H1 (cell line): ENCODE data around the gene MRPS12. TPM values are rescaled to one million over a fixed set of nuclear protein-coding genes. Genes with fewer than 3 reads are reported as not detected.

Source experiments
- CTCF ChIA-PET: fragments of 300-600 bp; sonication (Branson Sonifier 250); formaldehyde crosslinking; loops from one replicate; lab custom pipeline; 2021; ENCODE audit not compliant: partially characterized antibody; lab: Charles Lee
- POLR2A ChIA-PET: fragments of 300-600 bp; sonication (Branson Sonifier 250); formaldehyde crosslinking; loops from one replicate; lab custom pipeline; 2021; ENCODE audit warnings: inconsistent platforms; ENCODE audit not compliant: partially characterized antibody; lab: Charles Lee
- DNase-seq, 2 experiments: peaks; one replicate each; pipeline versions ENCODE4 v3.0.0 to v3.0.0-alpha.2; 2010 to 2022; ENCODE audit warnings: low spot score in 2 of 2, low read depth in 1 of 2, mixed read lengths in 1 of 2
- FAIRE-seq: peaks from 2 replicates; lab custom pipeline; 2011; peaks lifted over from hg19 to GRCh38; lab: Jason Lieb, UNC
- H2AFZ ChIP-seq: 2 replicates; pipeline ENCODE4 v1.8.1; 2012; ENCODE audit warnings: low read length, inconsistent platforms
- H2AK5ac ChIP-seq: 2 replicates; pipeline ENCODE4 v1.6.1; 2013; ENCODE audit warnings: low read depth, low read length
- H2BK120ac ChIP-seq: replicated peaks from 2 replicates; pipeline ENCODE3; 2013; ENCODE audit warnings: low read depth, low read length, inconsistent platforms
- H2BK12ac ChIP-seq: 2 replicates; pipeline ENCODE4 v1.6.1; 2013; ENCODE audit warnings: low read depth, low read length
- H2BK15ac ChIP-seq: 2 replicates; pipeline ENCODE4 v1.6.1; 2013; ENCODE audit warnings: low read length
- H2BK20ac ChIP-seq: 2 replicates; pipeline ENCODE4 v1.6.1; 2013; ENCODE audit warnings: low read length
- H2BK5ac ChIP-seq: 2 replicates; pipeline ENCODE4 v1.6.1; 2013; ENCODE audit warnings: low read depth, low read length
- H3K14ac ChIP-seq: 2 replicates; pipeline ENCODE4 v1.6.1; 2013; ENCODE audit warnings: inconsistent platforms; ENCODE audit not compliant: insufficient read length
- H3K18ac ChIP-seq: 2 replicates; pipeline ENCODE4 v1.6.1; 2013; ENCODE audit warnings: low read length; ENCODE audit errors: extremely low read depth
- H3K23ac ChIP-seq: 2 replicates; pipeline ENCODE4 v1.6.1; 2013; ENCODE audit warnings: inconsistent platforms; ENCODE audit not compliant: insufficient read length
- H3K23me2 ChIP-seq: 2 replicates; pipeline ENCODE4 v1.6.1; 2013; ENCODE audit warnings: low read depth, low read length
- H3K27ac ChIP-seq: 2 replicates; pipeline ENCODE4 v1.6.1; 2011; ENCODE audit warnings: low read depth, low read length, inconsistent platforms
- H3K27me3 ChIP-seq, 4 experiments: replicated peaks in 1 of 4; 1 replicate in 1 of 4; 2 replicates in 3 of 4; pipeline versions ENCODE4 v1.6.1 to v1.8.1; 2011 to 2013; ENCODE audit warnings: low read length in 3 of 4, mild to moderate bottlenecking in 3 of 4, inconsistent platforms in 2 of 4, mixed read lengths in 2 of 4, moderate library complexity in 1 of 4; ENCODE audit not compliant: control insufficient read depth in 3 of 4, insufficient read depth in 3 of 4; ENCODE audit errors: extremely low read depth in 1 of 4
- H3K36me3 ChIP-seq, 4 experiments: 2 replicates each; pipeline versions ENCODE4 v1.6.1 to v1.8.1; 2011 to 2013; ENCODE audit warnings: mild to moderate bottlenecking in 4 of 4, low read length in 3 of 4, moderate library complexity in 2 of 4, control low read depth in 1 of 4, inconsistent platforms in 1 of 4; ENCODE audit not compliant: insufficient read depth in 4 of 4, control insufficient read depth in 2 of 4
- H3K4ac ChIP-seq: replicated peaks from 2 replicates; pipeline ENCODE3; 2013; ENCODE audit warnings: low read length, low read depth, mixed read lengths, inconsistent platforms; ENCODE audit not compliant: insufficient read length
- H3K4me1 ChIP-seq, 4 experiments: replicated peaks in 1 of 4; 1 replicate in 1 of 4; 2 replicates in 3 of 4; pipeline versions ENCODE4 v1.6.1 to v1.8.1; 2011 to 2013; ENCODE audit warnings: low read length in 3 of 4, inconsistent platforms in 2 of 4, mixed read lengths in 1 of 4; ENCODE audit not compliant: insufficient read depth in 4 of 4, control insufficient read depth in 3 of 4
- H3K4me2 ChIP-seq, 2 experiments: 2 replicates each; pipeline versions ENCODE4 v1.6.1 to v1.8.1; 2011 to 2013; ENCODE audit warnings: low read depth in 2 of 2, low read length in 2 of 2, control low read depth in 1 of 2, inconsistent platforms in 1 of 2, mild to moderate bottlenecking in 1 of 2; ENCODE audit not compliant: insufficient read depth in 1 of 2
- H3K4me3 ChIP-seq, 4 experiments: fragments of 200-600, 300-600 bp in 1 of 4; sonication (generic), shearing (Covaris generic), sonication (Bioruptor Twin) in 1 of 4; 2 replicates each; pipeline versions ENCODE4 v1.5.1 to v1.8.1; 2011 to 2016; ENCODE audit warnings: low read length in 4 of 4, low read depth in 3 of 4, control low read depth in 2 of 4, inconsistent platforms in 2 of 4, mild to moderate bottlenecking in 2 of 4, mixed read lengths in 1 of 4, moderate library complexity in 1 of 4; ENCODE audit not compliant: insufficient read depth in 2 of 4; ENCODE audit errors: extremely low read depth in 1 of 4
- H3K56ac ChIP-seq: replicated peaks from 2 replicates; pipeline ENCODE3; 2013; ENCODE audit warnings: low read depth, mild to moderate bottlenecking, mixed read lengths, low read length, inconsistent platforms; ENCODE audit not compliant: insufficient read length
- H3K79me1 ChIP-seq: 2 replicates; pipeline ENCODE4 v1.6.1; 2013; ENCODE audit warnings: low read depth, low read length, control low read depth
- H3K79me2 ChIP-seq, 2 experiments: 2 replicates each; pipeline versions ENCODE4 v1.6.1 to v1.8.1; 2012 to 2013; ENCODE audit warnings: low read length in 2 of 2, mild to moderate bottlenecking in 2 of 2, inconsistent platforms in 1 of 2; ENCODE audit not compliant: insufficient read depth in 2 of 2, control insufficient read depth in 1 of 2
- H3K9ac ChIP-seq, 4 experiments: replicated peaks in 1 of 4; 1 replicate in 1 of 4; 2 replicates in 3 of 4; pipeline versions ENCODE4 v1.6.1 to v1.8.1; 2011 to 2013; ENCODE audit warnings: low read depth in 3 of 4, low read length in 3 of 4, control low read depth in 2 of 4, mild to moderate bottlenecking in 2 of 4, moderate library complexity in 2 of 4, inconsistent platforms in 1 of 4; ENCODE audit errors: extremely low read depth in 1 of 4
- H3K9me3 ChIP-seq, 2 experiments: 2 replicates each; pipeline versions ENCODE4 v1.6.1 to v1.8.1; 2012 to 2013; ENCODE audit warnings: mild to moderate bottlenecking in 2 of 2, moderate library complexity in 2 of 2, control low read depth in 1 of 2, inconsistent platforms in 1 of 2, low read depth in 1 of 2, low read length in 1 of 2, mixed read lengths in 1 of 2; ENCODE audit not compliant: insufficient read depth in 2 of 2
- H4K20me1 ChIP-seq, 2 experiments: replicated peaks in 1 of 2; 2 replicates each; pipeline versions ENCODE3 to v1.8.1; 2011 to 2013; ENCODE audit warnings: inconsistent platforms in 2 of 2, low read length in 2 of 2, mild to moderate bottlenecking in 1 of 2; ENCODE audit not compliant: insufficient read depth in 2 of 2, control insufficient read depth in 1 of 2
- H4K5ac ChIP-seq: 2 replicates; pipeline ENCODE4 v1.6.1; 2013; ENCODE audit warnings: low read length, low read depth, mixed read lengths, inconsistent platforms; ENCODE audit not compliant: insufficient read length
- H4K8ac ChIP-seq: 2 replicates; pipeline ENCODE4 v1.8.0; 2013; ENCODE audit warnings: mild to moderate bottlenecking, moderate library complexity, low read length, inconsistent platforms; ENCODE audit not compliant: insufficient read depth; ENCODE audit errors: extremely low read depth
- H4K91ac ChIP-seq: replicated peaks from 2 replicates; pipeline ENCODE3; 2013; ENCODE audit warnings: low read length, mixed read lengths, inconsistent platforms; ENCODE audit not compliant: insufficient read length
- FOSL1 ChIP-seq: IDR thresholded peaks from 2 replicates; pipeline ENCODE4 v1.6.1; 2011; ENCODE audit warnings: mild to moderate bottlenecking, low read depth, low read length, moderate library complexity; ENCODE audit not compliant: insufficient read depth
- GTF2F1 ChIP-seq: IDR thresholded peaks from 2 replicates; pipeline ENCODE4 v1.6.1; 2012; ENCODE audit warnings: low read depth, low read length, improper control_type of control experiment, borderline replicate concordance
- HDAC6 ChIP-seq: IDR thresholded peaks from one replicate; pipeline ENCODE4 v1.7.1; 2012; ENCODE audit warnings: low read depth, mild to moderate bottlenecking, inconsistent platforms, low read length, moderate library complexity
- NRF1 ChIP-seq: IDR thresholded peaks from 2 replicates; pipeline ENCODE4 v1.6.1; 2011; ENCODE audit warnings: mild to moderate bottlenecking, low read depth, low read length, improper control_type of control experiment
- PHF8 ChIP-seq: fragments of 200-600 bp; sonication (generic); conservative IDR thresholded peaks from 2 replicates; pipeline ENCODE4 v1.7.1; 2012; ENCODE audit warnings: low read depth, mild to moderate bottlenecking, inconsistent platforms, low read length, moderate library complexity
- POLR2AphosphoS5 ChIP-seq: IDR thresholded peaks from 2 replicates; pipeline ENCODE4 v1.6.1; 2011; ENCODE audit warnings: low read depth, low read length
- POU5F1 ChIP-seq: IDR thresholded peaks from 2 replicates; pipeline ENCODE4 v1.6.1; 2011; ENCODE audit warnings: low read depth, mild to moderate bottlenecking, low read length, moderate library complexity
- RBBP5 ChIP-seq: IDR thresholded peaks from 2 replicates; pipeline ENCODE4 v1.7.1; 2012; ENCODE audit warnings: low read depth, mild to moderate bottlenecking, inconsistent platforms, low read length, moderate library complexity, borderline replicate concordance
- RFX5 ChIP-seq: IDR thresholded peaks from 2 replicates; pipeline ENCODE4 v1.6.1; 2011; ENCODE audit warnings: low read depth, low read length, improper control_type of control experiment, borderline replicate concordance
- RNF2 ChIP-seq: fragments of 200-900, 300-1000 bp; sonication (generic); IDR thresholded peaks from 2 replicates; pipeline ENCODE4 v1.7.1; 2016; ENCODE audit warnings: borderline replicate concordance, low read depth, mild to moderate bottlenecking, antibody characterized with exemption, low read length; ENCODE audit not compliant: poor library complexity, severe bottlenecking; ENCODE audit errors: missing control alignments
- SAP30 ChIP-seq: fragments of 300-600 bp; sonication (generic); IDR thresholded peaks from 2 replicates; pipeline ENCODE4 v1.7.1; 2012; ENCODE audit warnings: low read length, moderate library complexity, mild to moderate bottlenecking, inconsistent platforms; ENCODE audit not compliant: insufficient read depth, insufficient replicate concordance
- SP2 ChIP-seq: IDR thresholded peaks from 2 replicates; pipeline ENCODE4 v1.6.1; 2012; ENCODE audit warnings: mild to moderate bottlenecking, low read length, inconsistent platforms
- TCF12 ChIP-seq: IDR thresholded peaks from 2 replicates; pipeline ENCODE4 v1.6.1; 2011; ENCODE audit warnings: low read depth, mild to moderate bottlenecking, low read length
- TEAD4 ChIP-seq: IDR thresholded peaks from 2 replicates; pipeline ENCODE4 v1.6.1; 2012; ENCODE audit warnings: low read depth, low read length, inconsistent platforms, mixed read lengths
- YY1 ChIP-seq: IDR thresholded peaks from 2 replicates; pipeline ENCODE4 v1.6.1; 2011; ENCODE audit warnings: low read depth, mild to moderate bottlenecking, low read length
- WGBS, 2 experiments: shearing (Covaris generic) in 1 of 2; methylation state at CpG; one replicate each; pipeline versions ENCODE4 v1.1.6 to v1.1.7; 2013 to 2015; ENCODE audit warnings: low lambda C conversion rate in 2 of 2, mixed read lengths in 2 of 2, inconsistent platforms in 1 of 2, low coverage in 1 of 2, missing lambda C conversion rate in 1 of 2; ENCODE audit not compliant: insufficient replicate concordance in 2 of 2, insufficient coverage in 1 of 2, insufficient read length in 1 of 2; ENCODE audit errors: extremely low coverage in 1 of 2, missing lambda C conversion rate in 1 of 2; 5-methylcytosine and 5-hydroxymethylcytosine counted together
- polyA plus RNA-seq, 7 experiments: library from polyadenylated mRNA; depleted of rRNA in 3 of 7; stranded (reverse) in 5 of 7; unstranded in 2 of 7; fragments of >200 nt in 5 of 7; fragments of 200-250 nt in 2 of 7; gene quantifications; 1 replicate in 5 of 7; 2 replicates in 1 of 7; 4 replicates in 1 of 7; pipeline versions ENCODE4 v1.2.1 to v1.2.3, GENCODE V29; 2011 to 2013; ENCODE audit warnings: missing spikeins in 2 of 7, mixed read lengths in 2 of 7
- total RNA-seq: library from RNA; stranded (reverse); fragmentation: NEBNext Ultra II Directional; extraction: Animal tissue kit (Norgen Biotek cat#: 25700); gene quantifications from 2 replicates; pipeline ENCODE4 v1.2.1, GENCODE V29; 2021

Gene MRPS12
- total and polyA plus RNA-seq, 2 of the 8 experiments (the other 6 are each of a cell fraction or from before 2014, with no cell fraction given), result 79.0 to 175 TPM

DNA sequence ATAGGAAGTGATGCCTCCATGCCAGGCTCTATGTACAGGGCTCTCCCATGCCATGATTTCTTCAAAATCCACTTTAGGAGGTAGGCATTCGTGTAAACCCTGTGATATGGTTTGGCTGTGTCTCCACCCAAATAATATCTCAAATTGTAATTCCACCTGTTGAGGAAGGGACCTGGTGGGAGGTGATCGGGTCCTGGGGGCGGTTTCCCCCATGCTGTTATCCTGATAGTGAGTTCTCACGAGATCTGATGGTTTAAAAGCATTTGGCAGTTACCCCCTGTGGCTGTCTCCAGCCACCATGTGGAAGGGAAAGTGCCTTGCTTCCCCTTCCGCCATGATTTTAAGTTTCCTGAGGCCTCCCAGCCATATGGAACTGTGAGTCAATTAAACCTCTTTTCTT is 8.3 kb upstream of the MRPS12 start:
- ChIA-PET POLR2A (interaction anchor here (0.9 to 1.8 kb wide), 3 partner anchors 8 to 14 kb away, joined by 3 to 9 read pairs (median 7); partner anchors contain the start of genes CCER2, MRPS12 and SARS2), CTCF (no interaction called here)
- H2BK5ac ChIP-seq, result no peak overlapping the region
- H3K14ac ChIP-seq, result no peak overlapping the region
- DNase-seq (no peak), FAIRE-seq (no peak)
- H3K56ac ChIP-seq, result no peak overlapping the region
- no peak overlapping the region for H2BK12ac ChIP-seq
- H4K5ac ChIP-seq, result no peak overlapping the region
- no peak overlapping the region for H2AK5ac ChIP-seq
- no peak overlapping the region for H2BK15ac ChIP-seq
- H3K4ac ChIP-seq, result no peak overlapping the region
- no peaks in the 10 kb centered on the region for H3K27me3 ChIP-seq
- H2BK120ac ChIP-seq, result no peak overlapping the region
- H3K27ac ChIP-seq, result no peak overlapping the region
- no peak overlapping the region for H3K18ac ChIP-seq
- no peak overlapping the region for H3K4me3 ChIP-seq
- H3K23me2 ChIP-seq, result peaks cover 6% of the 10 kb centered on the region; the same call in 1 of the 2 replicates
- H2AFZ ChIP-seq, result no peak overlapping the region
- peaks cover 0 to 4% of the 10 kb centered on the region in 2 experiments; a peak in 2 of 4 replicates for H3K79me2 ChIP-seq
- no peak overlapping the region for H2BK20ac ChIP-seq
- H3K36me3 ChIP-seq, result peaks cover 10 to 44% (median 25%) of the 10 kb centered on the region in 4 experiments
- H3K23ac ChIP-seq, result no peak overlapping the region
- no peak overlapping the region for H3K4me2 ChIP-seq
- no peaks in the 10 kb centered on the region for H3K4me1 ChIP-seq
- H3K9ac ChIP-seq, result no peak overlapping the region
- no peak overlapping the region for H4K91ac ChIP-seq
- peaks cover 3% of the 10 kb centered on the region for H3K79me1 ChIP-seq
- WGBS, 2 experiments, result 90% methylated on average over 5 of the region's 5 CpGs; no CpG with 5 or more reads in 1 of the 2 experiments
- H4K8ac ChIP-seq, result no peak overlapping the region
- peaks cover 0 to 11% of the 10 kb centered on the region in 2 experiments for H4K20me1 ChIP-seq
- no peaks in the 10 kb centered on the region for H3K9me3 ChIP-seq
- TF ChIP-seq SAP30 (no peak), YY1 (no peak), PHF8 (no peak), HDAC6 (no peak), POU5F1 (no peak), GTF2F1 (no peak), RFX5 (no peak), RBBP5 (no peak), TCF12 (no peak), FOSL1 (no peak), RNF2 (no peak), POLR2AphosphoS5 (no peak), NRF1 (no peak), TEAD4 (no peak), SP2 (no peak)
